CD8-positive, alpha-beta memory T cell (primary cell): ENCODE data around the gene RLN3. TPM values are rescaled to one million over a fixed set of nuclear protein-coding genes. Genes with fewer than 3 reads are reported as not detected.

Source experiments
- CTCF ChIA-PET: fragments of 350-600 bp; sonication (Branson Sonifier 250); formaldehyde crosslinking; loops from one replicate; lab custom pipeline; 2021; ENCODE audit warnings: antibody characterized with exemption; lab: Charles Lee
- POLR2A ChIA-PET: fragments of 350-600 bp; sonication (Branson Sonifier 250); formaldehyde crosslinking; loops from one replicate; lab custom pipeline; 2021; ENCODE audit warnings: antibody characterized with exemption; lab: Charles Lee
- DNase-seq, 5 donors: peaks; one replicate each; pipeline versions ENCODE4 v3.0.0 to v3.0.0-alpha.2; 2020 to 2022; ENCODE audit warnings: mixed read lengths in 1 of 5
- H3K27ac ChIP-seq: one replicate; pipeline ENCODE4 v1.7.0; 2013; ENCODE audit warnings: low read depth, mild to moderate bottlenecking, low read length, moderate library complexity
- H3K27me3 ChIP-seq: 2 replicates; pipeline ENCODE4 v1.7.0; 2013; ENCODE audit warnings: low read length, mild to moderate bottlenecking; ENCODE audit not compliant: insufficient read depth, poor library complexity, severe bottlenecking
- H3K36me3 ChIP-seq: 2 replicates; pipeline ENCODE4 v1.7.0; 2013; ENCODE audit warnings: mild to moderate bottlenecking, low read length, moderate library complexity; ENCODE audit not compliant: insufficient read depth
- H3K4me1 ChIP-seq: 2 replicates; pipeline ENCODE4 v1.7.0; 2013; ENCODE audit warnings: mild to moderate bottlenecking, low read length, moderate library complexity; ENCODE audit not compliant: insufficient read depth
- H3K4me3 ChIP-seq: 2 replicates; pipeline ENCODE4 v1.7.0; 2013; ENCODE audit warnings: mild to moderate bottlenecking, low read length
- H3K9me3 ChIP-seq: 2 replicates; pipeline ENCODE4 v1.7.0; 2013; ENCODE audit warnings: mild to moderate bottlenecking, low read length
- H3K27ac Mint-ChIP-seq, 8 donors: one replicate each; pipeline ENCODE4 v1.8.0; 2020 to 2021; ENCODE audit warnings: mixed read lengths in 8 of 8, mild to moderate bottlenecking in 6 of 8, inconsistent platforms in 3 of 8, moderate library complexity in 3 of 8
- H3K27me3 Mint-ChIP-seq, 2 donors: one replicate each; pipeline ENCODE4 v1.8.0; 2020 to 2021; ENCODE audit warnings: mixed read lengths in 2 of 2, mild to moderate bottlenecking in 1 of 2, moderate library complexity in 1 of 2
- H3K36me3 Mint-ChIP-seq, 3 donors: one replicate each; pipeline ENCODE4 v1.8.0; 2020 to 2021; ENCODE audit warnings: mixed read lengths in 3 of 3, inconsistent platforms in 1 of 3, mild to moderate bottlenecking in 1 of 3
- H3K4me1 Mint-ChIP-seq, 3 donors: one replicate each; pipeline ENCODE4 v1.8.0; 2020 to 2021; ENCODE audit warnings: mixed read lengths in 3 of 3, inconsistent platforms in 1 of 3, mild to moderate bottlenecking in 1 of 3
- H3K4me3 Mint-ChIP-seq, 7 donors: one replicate each; pipeline ENCODE4 v1.8.0; 2020 to 2021; ENCODE audit warnings: mixed read lengths in 7 of 7, mild to moderate bottlenecking in 6 of 7, moderate library complexity in 4 of 7, inconsistent platforms in 2 of 7
- H3K9me3 Mint-ChIP-seq, 5 donors: one replicate each; pipeline ENCODE4 v1.8.0; 2020 to 2022; ENCODE audit warnings: mixed read lengths in 5 of 5, mild to moderate bottlenecking in 3 of 5, moderate library complexity in 2 of 5, inconsistent platforms in 1 of 5
- polyA plus RNA-seq: library from polyadenylated mRNA; unstranded; fragments of 300-500 nt; fragmentation: Illumina TruSeq; gene quantifications from one replicate; pipeline ENCODE4 v1.2.3, GENCODE V29; 2021
- total RNA-seq, 2 experiments: library from RNA; stranded (reverse); gene quantifications; one replicate each; pipeline ENCODE4 v1.2.3, GENCODE V29; 2021

RLN3 gene
- total and polyA plus RNA-seq, 3 experiments from 2014 or later = not detected

GRCh38 chr19:13987101-13987890 lies 40.7 kb upstream of the RLN3 start:
- peaks cover 54 to 87% (median 62%) of the 10 kb centered on the region in 3 donors for H3K4me1 Mint-ChIP-seq

GRCh38 chr19:13989487-13989886 lies 38.5 kb upstream of the RLN3 start:
- ChIA-PET CTCF (interaction anchor here (1.1 to 1.9 kb wide), 2 partner anchors 15 to 86 kb away, joined by 3 to 5 read pairs; no protein-coding TSS in a partner anchor), POLR2A (interaction anchor here (0.7 to 1.0 kb wide), 2 partner anchors 15 to 29 kb away, joined by 3 read pairs; no protein-coding TSS in a partner anchor)
- Mint-ChIP-seq H3K9me3 (no peaks in the 10 kb centered on the region), H3K4me1 (peaks cover 47 to 83% (median 62%) of the 10 kb centered on the region in 3 donors), H3K27ac (peak overlapping the region; percentile 88 to 99 (median 97)), H3K4me3 (no peak overlapping the region), H3K36me3 (peaks cover 13 to 39% (median 16%) of the 10 kb centered on the region in 3 donors), H3K27me3 (peaks cover 0 to 4% of the 10 kb centered on the region in 2 donors)
- H3K4me1 ChIP-seq = peaks cover 63% of the 10 kb centered on the region
- no peaks in the 10 kb centered on the region for H3K27me3 ChIP-seq
- DNase-seq = no peak
- no peak overlapping the region for H3K27ac ChIP-seq
- H3K4me3 ChIP-seq = no peak overlapping the region
- peaks cover 11% of the 10 kb centered on the region for H3K36me3 ChIP-seq
- H3K9me3 ChIP-seq = no peaks in the 10 kb centered on the region

More at GRCh38 chr19:13987101-13987890, 40.7 kb upstream of the RLN3 start:
- Histone ChIP-seq H3K27me3 (no peaks in the 10 kb centered on the region), H3K4me1 (peaks cover 79% of the 10 kb centered on the region), H3K9me3 (no peaks in the 10 kb centered on the region), H3K36me3 (peaks cover 5% of the 10 kb centered on the region), H3K4me3 (peak overlapping the region; percentile 57), H3K27ac (peak overlapping the region; percentile 93)
- POLR2A ChIA-PET = interaction anchor here (0.6 to 2.1 kb wide), 8 partner anchors 8 to 44 kb away, joined by 3 to 11 read pairs (median 4); partner anchors contain the start of genes IL27RA and RFX1
- Mint-ChIP-seq H3K4me3 (peak overlapping the region; percentile 48 to 85 (median 69)), H3K27ac (peak overlapping the region; percentile 95 to 100 (median 98)), H3K9me3 (no peaks in the 10 kb centered on the region), H3K36me3 (peaks cover 13 to 34% (median 16%) of the 10 kb centered on the region in 3 donors), H3K27me3 (peaks cover 0 to 2% of the 10 kb centered on the region in 2 donors)
- CTCF ChIA-PET = interaction anchor here (1.0 to 1.2 kb wide), 4 partner anchors 16 to 61 kb away, joined by 3 to 4 read pairs (median 4); partner anchors contain the start of gene IL27RA
- no peak for DNase-seq

DNA sequence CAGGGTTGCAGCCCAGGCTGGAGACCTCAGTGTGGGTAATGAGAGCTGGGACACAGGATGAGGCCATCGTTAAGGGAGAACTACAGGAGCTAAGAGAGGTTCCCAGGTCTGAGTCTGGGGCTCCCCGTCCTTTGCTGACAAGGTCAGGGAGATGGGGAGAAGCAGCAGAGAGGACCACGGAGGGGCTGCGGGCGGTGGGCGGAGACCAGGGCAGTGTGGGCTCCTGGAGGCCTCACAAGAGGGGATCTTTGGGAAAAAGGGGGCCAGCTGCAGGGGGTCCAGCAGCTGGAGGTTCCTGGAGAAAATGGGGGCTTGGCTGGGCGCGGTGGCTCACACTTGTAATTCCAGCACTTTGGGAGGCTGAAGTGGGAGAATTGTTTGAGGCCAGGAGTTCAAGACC lies 37.9 kb upstream of the RLN3 start:
- Mint-ChIP-seq H3K27me3 (peaks cover 0 to 4% of the 10 kb centered on the region in 2 donors), H3K4me1 (peaks cover 45 to 77% (median 58%) of the 10 kb centered on the region in 3 donors), H3K9me3 (no peaks in the 10 kb centered on the region), H3K36me3 (peaks cover 13 to 42% (median 16%) of the 10 kb centered on the region in 3 donors), H3K27ac (peak overlapping the region; percentile 47 to 99 (median 90)), H3K4me3 (no peak overlapping the region)
- Histone ChIP-seq H3K36me3 (peaks cover 11% of the 10 kb centered on the region), H3K9me3 (no peaks in the 10 kb centered on the region), H3K27ac (no peak overlapping the region), H3K4me3 (no peak overlapping the region), H3K4me1 (peaks cover 57% of the 10 kb centered on the region), H3K27me3 (no peaks in the 10 kb centered on the region)
- ChIA-PET CTCF (interaction anchor here (0.6 to 1.9 kb wide), 2 partner anchors 15 to 75 kb away, joined by 3 to 5 read pairs; no protein-coding TSS in a partner anchor), POLR2A (interaction anchor here (1.0 kb wide), 1 partner anchor 29 kb away, joined by 3 read pairs; no protein-coding TSS in a partner anchor)
- no peak for DNase-seq

- CTCF ChIA-PET = interaction anchor here (1.1 to 1.6 kb wide), 3 partner anchors 10 to 51 kb away, joined by 3 to 5 read pairs (median 3); no protein-coding TSS in a partner anchor
- Mint-ChIP-seq H3K27ac (peak overlapping the region in 4 of 8 donors; percentile 46 to 83 (median 53)), H3K4me3 (no peak overlapping the region), H3K4me1 (peaks cover 29 to 57% (median 40%) of the 10 kb centered on the region in 3 donors), H3K27me3 (peaks cover 0 to 4% of the 10 kb centered on the region in 2 donors), H3K36me3 (peaks cover 13 to 46% (median 16%) of the 10 kb centered on the region in 3 donors), H3K9me3 (no peaks in the 10 kb centered on the region)
- DNase-seq = no peak
- Histone ChIP-seq H3K4me3 (no peak overlapping the region), H3K36me3 (peaks cover 11% of the 10 kb centered on the region), H3K27ac (no peak overlapping the region), H3K27me3 (no peaks in the 10 kb centered on the region), H3K9me3 (no peaks in the 10 kb centered on the region), H3K4me1 (peaks cover 39% of the 10 kb centered on the region)
- POLR2A ChIA-PET = interaction anchor here (0.8 kb wide), 1 partner anchor 12 kb away, joined by 3 read pairs; no protein-coding TSS in a partner anchor
These were observed 35.9 kb upstream of the RLN3 start for GRCh38 chr19:13992025-13992424.

- Histone ChIP-seq H3K9me3 (no peaks in the 10 kb centered on the region), H3K4me3 (no peak overlapping the region), H3K27me3 (no peaks in the 10 kb centered on the region), H3K27ac (no peak overlapping the region), H3K4me1 (peaks cover 22% of the 10 kb centered on the region), H3K36me3 (peaks cover 11% of the 10 kb centered on the region)
- CTCF ChIA-PET = interaction anchor here (1.6 to 1.7 kb wide), 2 partner anchors 9 to 55 kb away, joined by 4 to 5 read pairs; no protein-coding TSS in a partner anchor
- Mint-ChIP-seq H3K36me3 (peaks cover 12 to 49% (median 16%) of the 10 kb centered on the region in 3 donors), H3K4me3 (peak overlapping the region in 2 of 7 donors; percentile 8 to 51), H3K4me1 (peaks cover 21 to 51% (median 28%) of the 10 kb centered on the region in 3 donors), H3K27ac (peak overlapping the region in 6 of 8 donors; percentile 17 to 80 (median 61)), H3K9me3 (no peaks in the 10 kb centered on the region), H3K27me3 (peaks cover 0 to 4% of the 10 kb centered on the region in 2 donors)
- POLR2A ChIA-PET = interaction anchor here (0.7 to 1.4 kb wide), 3 partner anchors 13 to 41 kb away, joined by 3 to 5 read pairs (median 4); partner anchors contain the start of gene DCAF15
- DNase-seq = no peak
These were observed 34.2 kb upstream of the RLN3 start for GRCh38 chr19:13993590-13994300.

DNA sequence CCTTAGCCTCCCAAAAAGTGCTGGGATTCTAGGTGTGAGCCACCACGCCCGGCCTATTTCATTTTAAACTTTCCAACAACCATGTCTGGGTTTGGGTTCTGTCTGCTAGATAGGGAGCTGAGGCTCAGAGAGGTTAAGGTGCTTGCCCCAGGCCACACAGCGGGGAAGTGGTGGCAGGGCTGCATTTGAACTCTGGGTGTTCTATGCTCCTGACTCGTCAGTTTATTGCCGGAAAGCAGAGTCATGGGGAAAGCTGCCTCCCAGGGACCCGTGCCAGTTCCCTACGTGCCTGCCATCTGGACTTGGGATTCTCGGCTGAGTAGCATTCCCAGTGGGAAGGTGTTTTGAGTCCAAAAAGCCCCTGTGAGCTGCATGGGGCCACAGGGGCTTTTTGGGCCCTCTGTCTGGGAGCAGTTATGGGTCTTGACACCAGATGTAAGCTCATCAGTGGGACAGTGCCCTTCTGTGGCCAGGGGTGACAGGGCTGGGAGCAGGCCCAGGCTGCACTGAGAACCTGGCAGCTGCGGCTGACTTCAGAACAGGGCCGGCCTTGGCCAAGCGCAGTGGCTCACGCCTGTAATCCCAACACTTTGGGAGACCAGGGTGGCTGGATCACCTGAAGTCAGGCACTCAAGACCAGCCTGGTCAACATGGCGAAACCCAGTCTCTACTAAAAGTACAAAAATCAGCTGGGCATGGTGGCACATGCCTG lies 32.8 kb upstream of the RLN3 start:
- ChIA-PET POLR2A (no interaction called here), CTCF (interaction anchor here (0.9 kb wide), 1 partner anchor 17 kb away, joined by 3 read pairs; no protein-coding TSS in a partner anchor)
- H3K27ac Mint-ChIP-seq = no peak overlapping the region
- peaks cover 11% of the 10 kb centered on the region for H3K4me1 ChIP-seq
- H3K4me1 Mint-ChIP-seq = peaks cover 9 to 44% (median 17%) of the 10 kb centered on the region in 3 donors
- peaks cover 0 to 2% of the 10 kb centered on the region in 2 donors for H3K27me3 Mint-ChIP-seq
- no peak overlapping the region for H3K27ac ChIP-seq
- peaks cover 14% of the 10 kb centered on the region for H3K36me3 ChIP-seq
- no peak overlapping the region for H3K4me3 ChIP-seq
- H3K9me3 Mint-ChIP-seq = no peaks in the 10 kb centered on the region
- no peak overlapping the region for H3K4me3 Mint-ChIP-seq
- no peak for DNase-seq
- H3K36me3 Mint-ChIP-seq = peaks cover 5 to 39% (median 5%) of the 10 kb centered on the region in 3 donors
- H3K9me3 ChIP-seq = peaks cover 5% of the 10 kb centered on the region
- no peaks in the 10 kb centered on the region for H3K27me3 ChIP-seq
